GM13976 (cell line): ENCODE results near the gene NACAD.

Source experiments
- DNase-seq: peaks from one replicate; pipeline ENCODE4 v3.0.0; 2012; ENCODE audit warnings: low spot score
- CTCF ChIP-seq: IDR thresholded peaks from 2 replicates; pipeline ENCODE4 v1.5.1; 2012; ENCODE audit warnings: borderline replicate concordance, mild to moderate bottlenecking; ENCODE audit not compliant: insufficient read depth; ENCODE audit errors: extremely low read depth, missing control alignments, control extremely low read depth
- in situ Hi-C: fragments of 300-500 bp; cut with MboI; formaldehyde crosslinking; loops from one replicate; pipeline ENCODE4 v1.12.0; 2022; ENCODE audit warnings: low sequenced_read_pairs, mixed read lengths, inconsistent platforms; ENCODE audit not compliant: unreplicated experiment

NACAD gene

DNA sequence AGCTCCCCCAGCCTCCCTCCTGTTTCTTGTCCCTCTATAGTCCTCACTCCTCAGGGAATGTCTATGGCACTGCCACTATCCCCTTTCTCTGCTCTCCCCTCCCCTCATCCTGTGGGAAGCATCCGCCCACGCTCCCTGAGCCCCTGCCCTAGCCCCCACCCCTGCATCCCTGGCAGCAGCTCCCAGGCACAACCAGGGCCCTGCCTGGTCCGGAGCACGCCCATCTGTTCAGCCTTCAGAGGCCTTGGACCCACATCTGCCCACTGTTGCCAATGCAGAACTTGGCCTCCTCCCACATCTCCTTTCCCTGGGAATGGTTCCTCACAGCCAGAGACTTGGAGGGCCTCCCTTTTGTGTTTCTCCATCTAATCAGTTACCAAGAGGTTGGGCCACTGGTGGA is 43.1 kb upstream of the NACAD start:
- in situ Hi-C loops, result loop anchor here (10.0 kb wide), 1 partner anchor 547 kb away; the partner anchor contains the start of gene TMED4
- TF ChIP-seq CTCF, result no peak

GRCh38 chr7:45130910-45131309 is 42.1 kb upstream of the NACAD start:
- in situ Hi-C loops, result loop anchor here (10.0 kb wide), 1 partner anchor 546 kb away; the partner anchor contains the start of gene TMED4
- TF ChIP-seq CTCF, result no peak
- no peak for DNase-seq

More for the DNA sequence above, 43.1 kb upstream of the NACAD start:
- DNase-seq, result no peak

- TF ChIP-seq CTCF, result no peak
- in situ Hi-C loops, result loop anchor here (10.0 kb wide), 1 partner anchor 545 kb away; the partner anchor contains the start of gene TMED4
- DNase-seq, result no peak
These were observed 41.1 kb upstream of the NACAD start for GRCh38 chr7:45129906-45130305.

- no peak for TF ChIP-seq CTCF
- DNase-seq, result no peak
- in situ Hi-C loops, result no loop called here
These were observed 40.5 kb upstream of the NACAD start for GRCh38 chr7:45129181-45129800.

- TF ChIP-seq CTCF, result no peak
- no peak for DNase-seq
- in situ Hi-C loops, result no loop called here
These were observed 38.2 kb upstream of the NACAD start for GRCh38 chr7:45126920-45127319.

GRCh38 chr7:45126201-45126600 is 37.4 kb upstream of the NACAD start:
- in situ Hi-C loops, result no loop called here
- no peak for TF ChIP-seq CTCF
- no peak for DNase-seq
